Spleen (tissue), 11 donors: ENCODE results near the gene BMP3. TPM values are rescaled to one million over a fixed set of nuclear protein-coding genes. Genes with fewer than 3 reads are reported as not detected.

Source experiments
- DNase-seq: peaks from one replicate; pipeline ENCODE4 v3.0.0-alpha.2; 2020
- H3K27ac ChIP-seq, 8 donors: fragments of 200-600 bp; sonication (generic) in 7 of 8; 1 replicate in 4 of 8; 2 replicates in 4 of 8; pipeline versions ENCODE4 v1.5.0 to v1.8.0; 2016 to 2021; ENCODE audit warnings: inconsistent platforms in 4 of 8, mild to moderate bottlenecking in 4 of 8, moderate library complexity in 1 of 8
- H3K27me3 ChIP-seq, 7 donors: fragments of 200-600 bp; sonication (generic) in 6 of 7; replicated peaks in 1 of 7; 1 replicate in 4 of 7; 2 replicates in 3 of 7; pipeline versions ENCODE4 v1.5.0 to v1.8.0; 2016 to 2021; ENCODE audit warnings: inconsistent platforms in 3 of 7, mild to moderate bottlenecking in 1 of 7
- H3K36me3 ChIP-seq, 6 donors: fragments of 200-600 bp; sonication (generic) in 5 of 6; 1 replicate in 4 of 6; 2 replicates in 2 of 6; pipeline versions ENCODE4 v1.5.0 to v1.8.0; 2016 to 2021; ENCODE audit warnings: inconsistent platforms in 2 of 6
- H3K4me1 ChIP-seq, 6 donors: fragments of 200-600 bp; sonication (generic) in 5 of 6; 1 replicate in 3 of 6; 2 replicates in 3 of 6; pipeline versions ENCODE4 v1.5.0 to v1.8.0; 2016 to 2021; ENCODE audit warnings: inconsistent platforms in 3 of 6
- H3K4me3 ChIP-seq, 8 donors: fragments of 200-600 bp; sonication (generic) in 7 of 8; 1 replicate in 4 of 8; 2 replicates in 4 of 8; pipeline versions ENCODE4 v1.5.0 to v1.8.0; 2016 to 2021; ENCODE audit warnings: inconsistent platforms in 4 of 8, mild to moderate bottlenecking in 4 of 8, moderate library complexity in 2 of 8
- H3K9me3 ChIP-seq, 8 donors: fragments of 200-600 bp; sonication (generic) in 7 of 8; 1 replicate in 4 of 8; 2 replicates in 4 of 8; pipeline versions ENCODE4 v1.5.0 to v1.8.0; 2016 to 2021; ENCODE audit warnings: inconsistent platforms in 4 of 8
- POLR2A ChIP-seq, 3 donors: fragments of 450-650 bp; IDR thresholded peaks; one replicate each; pipeline ENCODE4 v1.5.1; 2017; ENCODE audit warnings: antibody characterized with exemption in 3 of 3, mild to moderate bottlenecking in 1 of 3
- POLR2AphosphoS5 ChIP-seq, 3 donors: sonication (generic); formaldehyde crosslinking; IDR thresholded peaks; one replicate each; pipeline ENCODE4 v1.5.1; 2017; ENCODE audit warnings: antibody characterized with exemption in 3 of 3
- WGBS, 5 donors: extraction: QIAGEN DNeasy Blood & Tissue Kit in 3 of 5; methylation state at CpG; one replicate each; pipeline versions ENCODE4 v1.1.5 to v1.1.7; 2013 to 2018; 5-methylcytosine and 5-hydroxymethylcytosine counted together
- intact Hi-C: fragments of 100-400 bp; cut with DNase I; formaldehyde crosslinking; loops from one replicate; pipeline ENCODE4 v1.15.0; 2023; ENCODE audit warnings: low total_unique reads
- polyA plus RNA-seq, 3 donors: library from polyadenylated mRNA; stranded (reverse); fragments of 200-250 nt; gene quantifications; one replicate each; pipeline ENCODE4 v1.2.1, GENCODE V29; 2013
- total RNA-seq, 7 donors: library from RNA; depleted of rRNA in 3 of 7; stranded (reverse); fragments of >200 nt in 3 of 7; fragmentation: NEBNext Ultra II Directional in 4 of 7; extraction: Animal tissue kit (Norgen Biotek cat#: 25700) in 4 of 7; gene quantifications; one replicate each; pipeline versions ENCODE4 v1.1.0 to v1.2.1, GENCODE V29; 2016 to 2021
- TF ChIP-seq, protein P1 (sequence below), 11 experiments: fragments of 200-600 bp in 7 of 11; fragments of 450-650 bp in 4 of 11; sonication (generic) in 4 of 11; IDR thresholded peaks in 8 of 11; conservative IDR thresholded peaks in 3 of 11; 1 replicate in 7 of 11; 2 replicates in 4 of 11; pipeline versions ENCODE4 v1.4.0 to v1.8.0; 2016 to 2021; ENCODE audit warnings: antibody characterized with exemption in 11 of 11, inconsistent platforms in 4 of 11, mild to moderate bottlenecking in 1 of 11
- donor health status: healthy with polysubstance abuse.
- donor health status: DM: no; HTN: no; CAD: no; lungs with moderate emphysema.
- donor health status: DM: no; HTN: no; CAD: no.
- donor health status: Bipolar disorder and iron deficiency.
- donor health status: healthy.
- donor health status: DM: no; HTN: no; CAD: no.
- donor health status: DM: yes; HTN: yes; CAD: no.

BMP3 gene
- total and polyA plus RNA-seq, 10 donors = 0.06 to 0.33 (median 0.23) TPM; not detected in 3

GRCh38 chr4:81084634-81085033 lies 54.1 kb downstream of the BMP3 start:
- Histone ChIP-seq H3K27ac (no peak overlapping the region), H3K9me3 (no peaks in the 10 kb centered on the region), H3K4me1 (no peaks in the 10 kb centered on the region), H3K27me3 (no peaks in the 10 kb centered on the region), H3K36me3 (no peaks in the 10 kb centered on the region), H3K4me3 (no peak overlapping the region)
- intact Hi-C loops = no loop called here
- 52 to 73% (median 67%) methylated on average over 3 of the region's 3 CpGs for WGBS, 5 donors
- DNase-seq = no peak
- TF ChIP-seq, protein P1, sequence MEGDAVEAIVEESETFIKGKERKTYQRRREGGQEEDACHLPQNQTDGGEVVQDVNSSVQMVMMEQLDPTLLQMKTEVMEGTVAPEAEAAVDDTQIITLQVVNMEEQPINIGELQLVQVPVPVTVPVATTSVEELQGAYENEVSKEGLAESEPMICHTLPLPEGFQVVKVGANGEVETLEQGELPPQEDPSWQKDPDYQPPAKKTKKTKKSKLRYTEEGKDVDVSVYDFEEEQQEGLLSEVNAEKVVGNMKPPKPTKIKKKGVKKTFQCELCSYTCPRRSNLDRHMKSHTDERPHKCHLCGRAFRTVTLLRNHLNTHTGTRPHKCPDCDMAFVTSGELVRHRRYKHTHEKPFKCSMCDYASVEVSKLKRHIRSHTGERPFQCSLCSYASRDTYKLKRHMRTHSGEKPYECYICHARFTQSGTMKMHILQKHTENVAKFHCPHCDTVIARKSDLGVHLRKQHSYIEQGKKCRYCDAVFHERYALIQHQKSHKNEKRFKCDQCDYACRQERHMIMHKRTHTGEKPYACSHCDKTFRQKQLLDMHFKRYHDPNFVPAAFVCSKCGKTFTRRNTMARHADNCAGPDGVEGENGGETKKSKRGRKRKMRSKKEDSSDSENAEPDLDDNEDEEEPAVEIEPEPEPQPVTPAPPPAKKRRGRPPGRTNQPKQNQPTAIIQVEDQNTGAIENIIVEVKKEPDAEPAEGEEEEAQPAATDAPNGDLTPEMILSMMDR (IDR thresholded peaks at IDR 0.05 in 8 of 11, conservative IDR thresholded peaks at IDR 0.05 in 3 of 11) = no peak
- no peak for TF ChIP-seq POLR2AphosphoS5 (IDR thresholded peaks at IDR 0.05)
- no peak for TF ChIP-seq POLR2A (IDR thresholded peaks at IDR 0.05)

- Histone ChIP-seq H3K27me3 (no peaks in the 10 kb centered on the region), H3K4me1 (no peaks in the 10 kb centered on the region), H3K36me3 (no peaks in the 10 kb centered on the region), H3K4me3 (no peak overlapping the region), H3K27ac (no peak overlapping the region), H3K9me3 (no peaks in the 10 kb centered on the region)
- intact Hi-C loops = no loop called here
- WGBS, 5 donors = 77 to 90% (median 81%) methylated on average over 3 of the region's 3 CpGs
- no peak for DNase-seq
- no peak for TF ChIP-seq POLR2AphosphoS5 (IDR thresholded peaks at IDR 0.05)
- TF ChIP-seq, protein P1 (IDR thresholded peaks at IDR 0.05 in 8 of 11, conservative IDR thresholded peaks at IDR 0.05 in 3 of 11) = no peak
- TF ChIP-seq POLR2A (IDR thresholded peaks at IDR 0.05) = no peak
These were observed 54.8 kb downstream of the BMP3 start for GRCh38 chr4:81085291-81085690.

GRCh38 chr4:81085979-81086378 lies 55.5 kb downstream of the BMP3 start:
- no peak overlapping the region for H3K4me3 ChIP-seq
- TF ChIP-seq, protein P1 (IDR thresholded peaks at IDR 0.05 in 8 of 11, conservative IDR thresholded peaks at IDR 0.05 in 3 of 11) = no peak
- no peak for TF ChIP-seq POLR2AphosphoS5 (IDR thresholded peaks at IDR 0.05)
- no peak for TF ChIP-seq POLR2A (IDR thresholded peaks at IDR 0.05)
- H3K36me3 ChIP-seq = no peaks in the 10 kb centered on the region
- H3K9me3 ChIP-seq = no peaks in the 10 kb centered on the region
- no peak for DNase-seq
- 76 to 91% (median 82%) methylated on average over 3 of the region's 3 CpGs for WGBS, 5 donors
- H3K27ac ChIP-seq = no peak overlapping the region
- H3K27me3 ChIP-seq = no peaks in the 10 kb centered on the region
- H3K4me1 ChIP-seq = no peaks in the 10 kb centered on the region
- intact Hi-C loops = no loop called here

DNA sequence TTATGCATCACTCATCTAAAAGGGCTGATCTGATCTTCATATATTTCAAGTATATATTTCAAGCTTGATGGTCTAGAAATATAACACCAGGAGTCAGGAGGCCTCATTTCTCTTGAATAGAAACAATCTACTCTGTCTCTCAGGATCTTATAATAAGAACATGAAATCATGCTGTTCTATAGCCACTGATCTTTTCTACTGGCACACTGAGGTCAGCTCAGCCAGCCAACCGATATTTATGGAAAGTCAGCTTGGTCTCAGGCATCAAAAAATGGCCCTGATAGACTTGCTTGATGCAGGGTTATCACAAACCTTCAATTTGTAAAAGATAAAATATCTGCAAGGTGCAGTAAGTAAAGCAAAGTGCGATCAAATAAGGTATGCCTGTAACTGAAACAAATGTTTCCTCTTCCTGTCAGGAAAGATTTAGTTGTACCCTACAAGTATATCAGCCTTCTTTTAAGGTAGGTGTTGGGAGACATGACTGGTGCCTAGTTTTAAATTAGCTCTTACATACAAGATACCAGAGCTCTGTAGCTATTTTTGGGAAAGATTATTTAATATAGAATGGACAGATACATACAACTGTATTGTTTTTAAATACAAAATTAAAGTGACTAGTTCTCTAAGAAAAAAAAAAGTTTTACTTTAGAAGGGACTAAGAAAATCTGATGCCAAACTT lies 63.4 kb downstream of the BMP3 start:
- H3K27me3 ChIP-seq = no peaks in the 10 kb centered on the region
- no peak overlapping the region for H3K4me3 ChIP-seq
- DNase-seq = no peak
- WGBS, 5 donors = 77 to 88% (median 83%) methylated on average over 2 of the region's 2 CpGs
- no peaks in the 10 kb centered on the region for H3K4me1 ChIP-seq
- intact Hi-C loops = no loop called here
- no peaks in the 10 kb centered on the region for H3K9me3 ChIP-seq
- H3K36me3 ChIP-seq = no peaks in the 10 kb centered on the region
- no peak overlapping the region for H3K27ac ChIP-seq
- TF ChIP-seq, protein P1 (IDR thresholded peaks at IDR 0.05 in 8 of 11, conservative IDR thresholded peaks at IDR 0.05 in 3 of 11) = no peak
